K562 (cell line): ENCODE data around the gene MRPL11. TPM values are rescaled to one million over a fixed set of nuclear protein-coding genes. Genes with fewer than 3 reads are reported as not detected.

ENCODE experiments used
- BCLAF1 ChIP-seq, 2 experiments: fragments of 450-650 bp in 1 of 2; IDR thresholded peaks; 2 replicates each; pipeline ENCODE4 v1.6.1; 2011 to 2017; ENCODE audit warnings: low read depth in 2 of 2, antibody characterized with exemption in 1 of 2, borderline replicate concordance in 1 of 2, low read length in 1 of 2, mild to moderate bottlenecking in 1 of 2, mixed read lengths in 1 of 2; ENCODE audit not compliant: control insufficient read depth in 1 of 2
- BCOR ChIP-seq: fragments of 450-650 bp; IDR thresholded peaks from 2 replicates; pipeline ENCODE4 v1.6.1; 2016
- CREB3L1 ChIP-seq: fragments of 450-650 bp; IDR thresholded peaks from 2 replicates; pipeline ENCODE4 v1.6.1; 2014; ENCODE audit warnings: low read depth, mild to moderate bottlenecking, moderate library complexity, borderline replicate concordance
- ESRRB ChIP-seq: fragments of 250-450 bp; sonication (Bioruptor Pico); IDR thresholded peaks from 2 replicates; pipeline ENCODE4 v1.5.0; 2020; ENCODE audit warnings: mild to moderate bottlenecking, moderate library complexity, borderline replicate concordance
- GATA2 ChIP-seq: sonication (generic); formaldehyde crosslinking; IDR thresholded peaks from 2 replicates; pipeline ENCODE4 v1.4.0; 2020; ENCODE audit warnings: mild to moderate bottlenecking, missing genetic modification reagents
- GATAD2B ChIP-seq: fragments of 450-650 bp; IDR thresholded peaks from 2 replicates; pipeline ENCODE4 v1.6.1; 2017; ENCODE audit warnings: mild to moderate bottlenecking, borderline replicate concordance
- HMGXB4 ChIP-seq: sonication (generic); formaldehyde crosslinking; IDR thresholded peaks from 2 replicates; pipeline ENCODE4 v1.8.1; 2023; ENCODE audit warnings: mild to moderate bottlenecking, missing genetic modification reagents
- IRF2 ChIP-seq: sonication (generic); formaldehyde crosslinking; IDR thresholded peaks from 2 replicates; pipeline ENCODE4 v1.8.1; 2022; ENCODE audit warnings: mild to moderate bottlenecking, missing genetic modification reagents
- MEIS2 ChIP-seq: fragments of 450-650 bp; IDR thresholded peaks from 2 replicates; pipeline ENCODE4 v1.6.1; 2014; ENCODE audit warnings: mild to moderate bottlenecking; ENCODE audit not compliant: partially characterized antibody
- SIRT6 ChIP-seq: IDR thresholded peaks from one replicate; pipeline ENCODE4 v1.6.1; 2012; ENCODE audit warnings: low read depth, mild to moderate bottlenecking, control low read depth, inconsistent platforms, low read length, moderate library complexity
- SRF ChIP-seq, 2 experiments: fragments of 250-450, 450-650 bp in 1 of 2; sonication (Bioruptor Pico) in 1 of 2; sonication (generic) in 1 of 2; formaldehyde crosslinking; IDR thresholded peaks; 2 replicates each; pipeline versions ENCODE4 v1.5.0 to v1.5.1; 2020 to 2022; ENCODE audit warnings: mild to moderate bottlenecking in 1 of 2, missing genetic modification reagents in 1 of 2
- UBTF ChIP-seq, 2 experiments: IDR thresholded peaks; 2 replicates each; pipeline ENCODE4 v1.6.1; 2012; ENCODE audit warnings: improper control_type of control experiment in 2 of 2, low read depth in 2 of 2, low read length in 2 of 2, borderline replicate concordance in 1 of 2
- ZBTB7A ChIP-seq: IDR thresholded peaks from 2 replicates; pipeline ENCODE4 v1.6.1; 2011; ENCODE audit warnings: low read depth, mild to moderate bottlenecking, low read length, moderate library complexity, borderline replicate concordance; ENCODE audit not compliant: control insufficient read depth
- ZNF3 ChIP-seq: fragments of 250-450 bp; sonication (Bioruptor Pico); IDR thresholded peaks from 2 replicates; pipeline ENCODE4 v1.5.0; 2021; ENCODE audit warnings: mild to moderate bottlenecking, moderate library complexity
- ZNF347 ChIP-seq: fragments of 450-650 bp; formaldehyde crosslinking; IDR thresholded peaks from 2 replicates; pipeline ENCODE4 v1.4.0; 2020; ENCODE audit warnings: low read depth, mild to moderate bottlenecking, moderate library complexity
- ZNF551 ChIP-seq: fragments of 250-450 bp; sonication (Bioruptor Pico); IDR thresholded peaks from 2 replicates; pipeline ENCODE4 v1.5.0; 2021; ENCODE audit warnings: mild to moderate bottlenecking, moderate library complexity
- ZNF561 ChIP-seq: fragments of 450-650 bp; formaldehyde crosslinking; conservative IDR thresholded peaks from 2 replicates; pipeline ENCODE4 v1.4.0; 2020; ENCODE audit warnings: mild to moderate bottlenecking, moderate library complexity
- ZSCAN32 ChIP-seq: fragments of 450-650 bp; formaldehyde crosslinking; IDR thresholded peaks from 2 replicates; pipeline ENCODE4 v1.4.0; 2020; ENCODE audit warnings: mild to moderate bottlenecking, moderate library complexity
- polyA plus RNA-seq, 8 experiments: library from polyadenylated mRNA; depleted of rRNA in 4 of 8; stranded (reverse) in 5 of 8; unstranded in 3 of 8; fragments of >200 nt; fragmentation: Nextera tagmentation in 2 of 8; fragmentation: Illumina TruSeq in 1 of 8; extraction: Ambion mirVana in 2 of 8; extraction: Trizol in 1 of 8; gene quantifications; 2 replicates each; pipeline versions ENCODE4 v1.2.1 to v1.2.3, GENCODE V29; 2011 to 2014; ENCODE audit warnings: inconsistent platforms in 1 of 8, missing spikeins in 1 of 8
- total RNA-seq, 7 experiments: library from RNA; depleted of rRNA in 6 of 7; stranded (reverse); fragments of >200 nt in 6 of 7; fragmentation: Illumina TruSeq in 2 of 7; extraction: Trizol in 2 of 7; gene quantifications; 2 replicates each; pipeline versions ENCODE4 v1.2.1 to v1.2.3, GENCODE V29; 2011 to 2021; ENCODE audit warnings: low replicate concordance in 1 of 7

Gene MRPL11
- total and polyA plus RNA-seq, 9 of the 15 experiments (the other 6 are each of a cell fraction or from before 2014, with no cell fraction given): 33.0 to 173 (median 91.9) TPM

GRCh38 chr11:66421492-66422205 is 17.0 kb downstream of the MRPL11 start (continued):
- TF ChIP-seq ZNF3 (no peak), ZNF561 (CRISPR knock-in tag) (peak; percentile 75; the same call in 1 of the 2 replicates), UBTF (IDR thresholded peaks at IDR 0.05; ENCODE audit: borderline replicate concordance in 1 of 2, low read depth in 2 of 2, low read length in 2 of 2) (peak in 1 of 2 experiments; percentile 87; a peak in 2 of 4 replicates), IRF2 (peak; percentile 100), SIRT6 (peak; percentile 62), ZNF347 (peak; percentile 59; the same call in 1 of the 2 replicates), ZSCAN32 (CRISPR knock-in tag) (peak; percentile 83), HMGXB4 (CRISPR knock-in tag) (peak; percentile 100), GATAD2B (peak; percentile 64; the same call in 1 of the 2 replicates), ZNF551 (CRISPR knock-in tag) (no peak), ZBTB7A (peak; percentile 59; the same call in 1 of the 2 replicates), ESRRB (CRISPR knock-in tag) (no peak), SRF (CRISPR knock-in tag; IDR thresholded peaks at IDR 0.05) (peak; percentile 66 to 99; a peak in 3 of 4 replicates), BCLAF1 (IDR thresholded peaks at IDR 0.05; ENCODE audit: borderline replicate concordance in 1 of 2, control insufficient read depth in 1 of 2, low read depth in 2 of 2, low read length in 1 of 2) (peak in 1 of 2 experiments; percentile 91; a peak in 2 of 4 replicates), MEIS2 (no peak), BCOR (no peak), GATA2 (CRISPR knock-in tag) (peak; percentile 98), CREB3L1 (peak; percentile 90; the same call in 1 of the 2 replicates)
